ENCODE results near the gene MGMT. TPM values are rescaled to one million over a fixed set of nuclear protein-coding genes. Genes with fewer than 3 reads are reported as not detected.

The MGMT gene
- total RNA-seq (2012; rRNA removed), result 11.1 and 11.5 TPM in 2 replicates
- 17.8 and 18.3 TPM in 2 replicates for polyA plus RNA-seq (2012; rRNA removed)
- polyA plus RNA-seq (2012; cell fraction: cytosol; rRNA removed), result 21.2 and 28.4 TPM in 2 replicates
- polyA plus RNA-seq (2012; cell fraction: nucleus; rRNA removed; ENCODE audit: low replicate concordance), result 8.3 and 11.4 TPM in 2 replicates
- percentile 65 among the genes with signal in this experiment for Bru-seq, nascent RNA
- BruChase-seq, experiment 1, labeled RNA remaining after a 6-hour chase, result percentile 52 among the genes with signal in this experiment
- percentile 58 among the genes with signal in this experiment for BruChase-seq, experiment 2, labeled RNA remaining after a 2-hour chase
- long read RNA-seq, transcript MGMT-201 (5 exons, 1,759 nt), result major isoform, 31 of 35 reads
- long read RNA-seq, partial matches to known transcripts, result 3 of 35 reads
- long read RNA-seq, other reads (novel, unspliced or antisense), result 1 of 35 reads

DNA sequence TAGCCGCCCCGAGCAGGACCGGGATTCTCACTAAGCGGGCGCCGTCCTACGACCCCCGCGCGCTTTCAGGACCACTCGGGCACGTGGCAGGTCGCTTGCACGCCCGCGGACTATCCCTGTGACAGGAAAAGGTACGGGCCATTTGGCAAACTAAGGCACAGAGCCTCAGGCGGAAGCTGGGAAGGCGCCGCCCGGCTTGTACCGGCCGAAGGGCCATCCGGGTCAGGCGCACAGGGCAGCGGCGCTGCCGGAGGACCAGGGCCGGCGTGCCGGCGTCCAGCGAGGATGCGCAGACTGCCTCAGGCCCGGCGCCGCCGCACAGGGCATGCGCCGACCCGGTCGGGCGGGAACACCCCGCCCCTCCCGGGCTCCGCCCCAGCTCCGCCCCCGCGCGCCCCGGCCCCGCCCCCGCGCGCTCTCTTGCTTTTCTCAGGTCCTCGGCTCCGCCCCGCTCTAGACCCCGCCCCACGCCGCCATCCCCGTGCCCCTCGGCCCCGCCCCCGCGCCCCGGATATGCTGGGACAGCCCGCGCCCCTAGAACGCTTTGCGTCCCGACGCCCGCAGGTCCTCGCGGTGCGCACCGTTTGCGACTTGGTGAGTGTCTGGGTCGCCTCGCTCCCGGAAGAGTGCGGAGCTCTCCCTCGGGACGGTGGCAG, at the start of gene MGMT:
Gene MGMT, plus strand, starts transcription at position 539 of the 656 bp plus-strand sequence.
- POLR2A ChIA-PET (ENCODE audit: unreplicated experiment), result interaction anchor here (0.6 to 0.7 kb wide), 3 partner anchors 9 to 561 kb away, joined by 4 to 10 read pairs (median 7); no protein-coding TSS in a partner anchor
- Histone ChIP-seq H4K5ac (ENCODE audit: low read depth, low read length) (peak within 1 kb of the TSS; percentile 83), H3K4me2 (ENCODE audit: low read depth, low read length) (peak within 1 kb of the TSS; percentile 77), H3K4me1 (ENCODE audit: control insufficient read depth, insufficient read depth, low read length) (peaks cover 4% of the 10 kb centered on the region; the same call in 1 of the 2 replicates), H2AK9ac (replicated peaks; ENCODE audit: low read depth, low read length, poor library complexity) (peak within 1 kb of the TSS; percentile 79), H2BK15ac (ENCODE audit: low read depth, low read length) (no peak within 1 kb of the TSS), H3K27me3 (ENCODE audit: control insufficient read depth, insufficient read depth, low read length) (no peaks in the 10 kb centered on the region; the same call in 1 of the 2 replicates), H3K9me3 (ENCODE audit: control insufficient read depth, insufficient read depth, low read length) (no peaks in the 10 kb centered on the region), H3K9me1 (ENCODE audit: insufficient read depth, low read length) (0 out of 2 replicates have a peak, but pooled peaks cover 4% of the 10 kb centered on the region), H3K14ac (replicated peaks; ENCODE audit: low read depth, low read length) (peak within 1 kb of the TSS; percentile 87; the same call in 1 of the 2 replicates), H2AK5ac (ENCODE audit: low read depth, low read length) (peak within 1 kb of the TSS; percentile 68; the same call in 1 of the 2 replicates), H2BK5ac (ENCODE audit: low read depth, low read length, poor library complexity, severe bottlenecking) (peak within 1 kb of the TSS; percentile 42), H3K4me3 (ENCODE audit: insufficient read depth, low read depth, low read length) (peak within 1 kb of the TSS; percentile 91), H3K79me1 (ENCODE audit: low read depth in 1 of 2, low read length in 2 of 2) (peaks cover under 1 to 4% of the 10 kb centered on the region in 2 experiments), H3K56ac (ENCODE audit: extremely low read depth, insufficient read depth, low read length) (peak within 1 kb of the TSS; percentile 71; the same call in 1 of the 2 replicates), H4K91ac (ENCODE audit: insufficient read depth, low read depth, low read length) (peak within 1 kb of the TSS; percentile 87), H3K27ac (ENCODE audit: insufficient read depth, low read length) (peak within 1 kb of the TSS; percentile 73), H4K8ac (ENCODE audit: low read depth in 2 of 2, low read length in 2 of 2) (peak within 1 kb of the TSS; percentile 99 to 100), H4K20me1 (ENCODE audit: insufficient read depth, low read length) (no peaks in the 10 kb centered on the region), H2BK120ac (ENCODE audit: low read depth, low read length) (no peak within 1 kb of the TSS), H3K18ac (ENCODE audit: low read depth, low read length) (peak within 1 kb of the TSS; percentile 33; the same call in 1 of the 2 replicates), H3K23ac (ENCODE audit: low read depth, low read length) (peak within 1 kb of the TSS; percentile 75), H2BK20ac (ENCODE audit: low read depth, low read length) (no peak within 1 kb of the TSS), H3K4ac (ENCODE audit: low read depth, low read length) (peak within 1 kb of the TSS; percentile 87), H3K9ac (ENCODE audit: low read depth, low read length) (peak within 1 kb of the TSS; percentile 84), H3K36me3 (ENCODE audit: control insufficient read depth, insufficient read depth, low read length) (0 out of 2 replicates have a peak, but pooled peaks cover 2% of the 10 kb centered on the region), H2AFZ (replicated peaks; ENCODE audit: low read length, poor library complexity) (peak within 1 kb of the TSS; percentile 97)
- in situ Hi-C loops (cut with MboI; ENCODE audit: low sequenced_read_pairs) (no loop called here), dilution Hi-C loops (cut with HindIII; ENCODE audit: low sequenced_read_pairs, unreplicated experiment) (no loop called here), intact Hi-C loops (cut with micrococcal nuclease) (loop anchor here (2.0 to 5.0 kb wide), 2 partner anchors 495 to 644 kb away; partner anchors contain the start of genes C10orf143 and EBF3)
- peak; percentile 99 for ATAC-seq (ENCODE audit: low read depth)
- WGBS, 2 experiments (ENCODE audit: extremely low coverage in 2 of 2, insufficient read length in 1 of 2), result 14% methylated on average over 32 of the region's 85 CpGs; no CpG with 5 or more reads in 1 of the 2 experiments
- BruUV-seq (replicated peaks), result no TSS peak
- peak; percentile 76 for DNase-seq
- CTCF ChIA-PET, result no interaction called here
- no peak for TF ChIP-seq RCOR1 (IDR thresholded peaks at IDR 0.05; ENCODE audit: insufficient replicate concordance, low read length)
- TF ChIP-seq, protein P1, sequence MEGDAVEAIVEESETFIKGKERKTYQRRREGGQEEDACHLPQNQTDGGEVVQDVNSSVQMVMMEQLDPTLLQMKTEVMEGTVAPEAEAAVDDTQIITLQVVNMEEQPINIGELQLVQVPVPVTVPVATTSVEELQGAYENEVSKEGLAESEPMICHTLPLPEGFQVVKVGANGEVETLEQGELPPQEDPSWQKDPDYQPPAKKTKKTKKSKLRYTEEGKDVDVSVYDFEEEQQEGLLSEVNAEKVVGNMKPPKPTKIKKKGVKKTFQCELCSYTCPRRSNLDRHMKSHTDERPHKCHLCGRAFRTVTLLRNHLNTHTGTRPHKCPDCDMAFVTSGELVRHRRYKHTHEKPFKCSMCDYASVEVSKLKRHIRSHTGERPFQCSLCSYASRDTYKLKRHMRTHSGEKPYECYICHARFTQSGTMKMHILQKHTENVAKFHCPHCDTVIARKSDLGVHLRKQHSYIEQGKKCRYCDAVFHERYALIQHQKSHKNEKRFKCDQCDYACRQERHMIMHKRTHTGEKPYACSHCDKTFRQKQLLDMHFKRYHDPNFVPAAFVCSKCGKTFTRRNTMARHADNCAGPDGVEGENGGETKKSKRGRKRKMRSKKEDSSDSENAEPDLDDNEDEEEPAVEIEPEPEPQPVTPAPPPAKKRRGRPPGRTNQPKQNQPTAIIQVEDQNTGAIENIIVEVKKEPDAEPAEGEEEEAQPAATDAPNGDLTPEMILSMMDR (conservative IDR thresholded peaks at IDR 0.05; ENCODE audit: low read depth, low read length), result no peak
- no peak for TF ChIP-seq CHD1 (IDR thresholded peaks at IDR 0.05; ENCODE audit: low read depth, low read length)
- no peak for TF ChIP-seq FOS (IDR thresholded peaks at IDR 0.05; ENCODE audit: low read depth, low read length)
- no peak for TF ChIP-seq USF2 (IDR thresholded peaks at IDR 0.05; ENCODE audit: low read depth, low read length)
- TF ChIP-seq SMC3 (IDR thresholded peaks at IDR 0.05; ENCODE audit: low read depth, low read length), result no peak
- TF ChIP-seq MAZ (IDR thresholded peaks at IDR 0.05; ENCODE audit: borderline replicate concordance, low read depth, low read length), result peak; percentile 31; the same call in 1 of the 2 replicates
- TF ChIP-seq NFE2L2 (IDR thresholded peaks at IDR 0.05; ENCODE audit: low read depth, low read length), result no peak
- peak; percentile 32; the same call in 1 of the 2 replicates for TF ChIP-seq MXI1 (IDR thresholded peaks at IDR 0.05; ENCODE audit: borderline replicate concordance, low read depth, low read length)
- TF ChIP-seq, protein P2, sequence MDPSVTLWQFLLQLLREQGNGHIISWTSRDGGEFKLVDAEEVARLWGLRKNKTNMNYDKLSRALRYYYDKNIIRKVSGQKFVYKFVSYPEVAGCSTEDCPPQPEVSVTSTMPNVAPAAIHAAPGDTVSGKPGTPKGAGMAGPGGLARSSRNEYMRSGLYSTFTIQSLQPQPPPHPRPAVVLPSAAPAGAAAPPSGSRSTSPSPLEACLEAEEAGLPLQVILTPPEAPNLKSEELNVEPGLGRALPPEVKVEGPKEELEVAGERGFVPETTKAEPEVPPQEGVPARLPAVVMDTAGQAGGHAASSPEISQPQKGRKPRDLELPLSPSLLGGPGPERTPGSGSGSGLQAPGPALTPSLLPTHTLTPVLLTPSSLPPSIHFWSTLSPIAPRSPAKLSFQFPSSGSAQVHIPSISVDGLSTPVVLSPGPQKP (IDR thresholded peaks at IDR 0.05; ENCODE audit: borderline replicate concordance, low read depth, low read length), result no peak
- TF ChIP-seq POLR2A (IDR thresholded peaks at IDR 0.05; ENCODE audit: low read depth, low read length), result peak; percentile 26; the same call in 1 of the 2 replicates

Measured in IMR-90 (cell line).